CD4-positive, CD25-positive, alpha-beta regulatory T cell (primary cell): ENCODE results near the gene TSPAN9. TPM values are rescaled to one million over a fixed set of nuclear protein-coding genes. Genes with fewer than 3 reads are reported as not detected.

Experiments
- ATAC-seq, 2 donors: fragments of 150-1000 bp; cut with Tn5 transposase; one replicate each; pipeline ENCODE4 v1.10.0; 2021; ENCODE audit warnings: low read depth in 2 of 2, moderate number of reproducible peaks in 2 of 2, moderate library complexity in 1 of 2
- DNase-seq, 3 donors: peaks; one replicate each; pipeline versions ENCODE4 v3.0.0 to v3.0.0-alpha.2; 2012 to 2022; ENCODE audit warnings: mixed read lengths in 1 of 3
- H3K27ac ChIP-seq: one replicate; pipeline ENCODE4 v1.7.0; 2013; ENCODE audit warnings: mild to moderate bottlenecking, low read length; ENCODE audit not compliant: insufficient read depth, poor library complexity, severe bottlenecking
- H3K27me3 ChIP-seq: one replicate; pipeline ENCODE4 v1.7.0; 2013; ENCODE audit warnings: low read length; ENCODE audit not compliant: control insufficient read depth, insufficient read depth
- H3K36me3 ChIP-seq: one replicate; pipeline ENCODE4 v1.7.0; 2013; ENCODE audit warnings: mild to moderate bottlenecking, low read length, moderate library complexity; ENCODE audit not compliant: control insufficient read depth, insufficient read depth
- H3K4me1 ChIP-seq: 2 replicates; pipeline ENCODE4 v1.7.0; 2013; ENCODE audit warnings: mild to moderate bottlenecking, low read length; ENCODE audit not compliant: insufficient read depth, control insufficient read depth, poor library complexity, severe bottlenecking
- H3K4me3 ChIP-seq: one replicate; pipeline ENCODE4 v1.7.0; 2013; ENCODE audit warnings: low read depth, mild to moderate bottlenecking, low read length, moderate library complexity
- H3K9me3 ChIP-seq, 2 experiments: 1 replicate in 1 of 2; 2 replicates in 1 of 2; pipeline ENCODE4 v1.7.0; 2013; ENCODE audit warnings: low read length in 2 of 2, mild to moderate bottlenecking in 1 of 2, moderate library complexity in 1 of 2; ENCODE audit not compliant: control insufficient read depth in 2 of 2
- H3K27ac Mint-ChIP-seq, 3 donors: one replicate each; pipeline ENCODE4 v1.8.0; 2020 to 2022; ENCODE audit warnings: mild to moderate bottlenecking in 3 of 3, mixed read lengths in 3 of 3, moderate library complexity in 2 of 3
- H3K27me3 Mint-ChIP-seq: one replicate; pipeline ENCODE4 v1.8.0; 2022; ENCODE audit warnings: mild to moderate bottlenecking, mixed read lengths
- H3K36me3 Mint-ChIP-seq: one replicate; pipeline ENCODE4 v1.8.0; 2020; ENCODE audit warnings: mixed read lengths
- H3K4me1 Mint-ChIP-seq, 4 donors: one replicate each; pipeline ENCODE4 v1.8.0; 2020 to 2022; ENCODE audit warnings: mixed read lengths in 4 of 4, mild to moderate bottlenecking in 1 of 4
- H3K4me3 Mint-ChIP-seq, 4 donors: one replicate each; pipeline ENCODE4 v1.8.0; 2020 to 2022; ENCODE audit warnings: mild to moderate bottlenecking in 4 of 4, mixed read lengths in 4 of 4, moderate library complexity in 3 of 4
- H3K9me3 Mint-ChIP-seq, 7 donors: one replicate each; pipeline ENCODE4 v1.8.0; 2020 to 2022; ENCODE audit warnings: mixed read lengths in 7 of 7, mild to moderate bottlenecking in 3 of 7, moderate library complexity in 2 of 7
- polyA plus RNA-seq, 4 donors: library from polyadenylated mRNA; unstranded; fragments of 300-500 nt; fragmentation: Illumina TruSeq; gene quantifications; one replicate each; pipeline ENCODE4 v1.2.3, GENCODE V29; 2021
- total RNA-seq: library from RNA; stranded (reverse); gene quantifications from one replicate; pipeline ENCODE4 v1.2.3, GENCODE V29; 2022

The TSPAN9 gene
- total and polyA plus RNA-seq, 5 donors from 2014 or later, result 0.09 to 1.2 (median 0.30) TPM; not detected in 1

GRCh38 chr12:3300833-3301401 is 223.7 kb downstream of the TSPAN9 start:
- H3K9me3 Mint-ChIP-seq, result no peaks in the 10 kb centered on the region
- peaks cover 12% of the 10 kb centered on the region for H3K27me3 Mint-ChIP-seq
- no peak overlapping the region for H3K27ac Mint-ChIP-seq
- H3K4me3 Mint-ChIP-seq, result peak overlapping the region in 1 of 4 donors; percentile 36
- DNase-seq (no peak), ATAC-seq (no peak)
- H3K36me3 Mint-ChIP-seq, result no peaks in the 10 kb centered on the region
- no peaks in the 10 kb centered on the region for H3K27me3 ChIP-seq
- no peaks in the 10 kb centered on the region for H3K36me3 ChIP-seq
- no peak overlapping the region for H3K27ac ChIP-seq
- no peak overlapping the region for H3K4me3 ChIP-seq
- H3K4me1 Mint-ChIP-seq, result peaks cover 0 to 15% (median 10%) of the 10 kb centered on the region in 4 donors
- H3K9me3 ChIP-seq, result no peaks in the 10 kb centered on the region
- H3K4me1 ChIP-seq, result peaks cover 11% of the 10 kb centered on the region

GRCh38 chr12:3302401-3303041 is 225.3 kb downstream of the TSPAN9 start:
- no peak overlapping the region for H3K27ac ChIP-seq
- H3K9me3 ChIP-seq, result no peaks in the 10 kb centered on the region
- Mint-ChIP-seq H3K9me3 (no peaks in the 10 kb centered on the region), H3K27ac (no peak overlapping the region), H3K27me3 (peaks cover 12% of the 10 kb centered on the region), H3K36me3 (no peaks in the 10 kb centered on the region), H3K4me3 (no peak overlapping the region), H3K4me1 (peaks cover 0 to 15% (median 10%) of the 10 kb centered on the region in 4 donors)
- no peak overlapping the region for H3K4me3 ChIP-seq
- H3K36me3 ChIP-seq, result no peaks in the 10 kb centered on the region
- ATAC-seq (no peak), DNase-seq (no peak)
- H3K4me1 ChIP-seq, result peaks cover 11% of the 10 kb centered on the region
- no peaks in the 10 kb centered on the region for H3K27me3 ChIP-seq

GRCh38 chr12:3303410-3304136 is 226.4 kb downstream of the TSPAN9 start:
- no peak overlapping the region for H3K27ac ChIP-seq
- Mint-ChIP-seq H3K27ac (no peak overlapping the region), H3K36me3 (no peaks in the 10 kb centered on the region), H3K27me3 (peaks cover 17% of the 10 kb centered on the region), H3K4me1 (peaks cover 0 to 15% (median 10%) of the 10 kb centered on the region in 4 donors), H3K9me3 (peaks cover 0 to 1% (median 0%) of the 10 kb centered on the region in 7 donors), H3K4me3 (no peak overlapping the region)
- DNase-seq (no peak), ATAC-seq (no peak)
- peaks cover 11% of the 10 kb centered on the region for H3K4me1 ChIP-seq
- H3K9me3 ChIP-seq, result no peaks in the 10 kb centered on the region
- H3K27me3 ChIP-seq, result no peaks in the 10 kb centered on the region
- no peaks in the 10 kb centered on the region for H3K36me3 ChIP-seq
- no peak overlapping the region for H3K4me3 ChIP-seq

GRCh38 chr12:3304436-3305165 is 227.4 kb downstream of the TSPAN9 start:
- no peaks in the 10 kb centered on the region for H3K36me3 Mint-ChIP-seq
- Histone ChIP-seq H3K9me3 (no peaks in the 10 kb centered on the region), H3K27me3 (no peaks in the 10 kb centered on the region)

GRCh38 chr12:3305464-3305863 is 228.3 kb downstream of the TSPAN9 start:
- Mint-ChIP-seq H3K9me3 (peaks cover 0 to 1% (median 0%) of the 10 kb centered on the region in 7 donors), H3K27ac (no peak overlapping the region), H3K27me3 (peaks cover 8% of the 10 kb centered on the region), H3K4me3 (no peak overlapping the region), H3K36me3 (no peaks in the 10 kb centered on the region), H3K4me1 (peaks cover 0 to 5% (median under 1%) of the 10 kb centered on the region in 4 donors)
- Histone ChIP-seq H3K36me3 (no peaks in the 10 kb centered on the region), H3K27ac (no peak overlapping the region), H3K4me1 (peaks cover 3% of the 10 kb centered on the region), H3K27me3 (no peaks in the 10 kb centered on the region), H3K9me3 (no peaks in the 10 kb centered on the region), H3K4me3 (no peak overlapping the region)
- ATAC-seq (no peak), DNase-seq (no peak)

More at GRCh38 chr12:3304436-3305165, 227.4 kb downstream of the TSPAN9 start:
- no peaks in the 10 kb centered on the region for H3K36me3 ChIP-seq
- Mint-ChIP-seq H3K4me3 (no peak overlapping the region), H3K4me1 (peaks cover 0 to 14% (median 9%) of the 10 kb centered on the region in 4 donors), H3K9me3 (peaks cover 0 to 1% (median 0%) of the 10 kb centered on the region in 7 donors), H3K27me3 (peaks cover 17% of the 10 kb centered on the region), H3K27ac (no peak overlapping the region)
- ATAC-seq (no peak), DNase-seq (no peak)
- no peak overlapping the region for H3K27ac ChIP-seq
- H3K4me1 ChIP-seq, result peaks cover 11% of the 10 kb centered on the region
- H3K4me3 ChIP-seq, result no peak overlapping the region

DNA sequence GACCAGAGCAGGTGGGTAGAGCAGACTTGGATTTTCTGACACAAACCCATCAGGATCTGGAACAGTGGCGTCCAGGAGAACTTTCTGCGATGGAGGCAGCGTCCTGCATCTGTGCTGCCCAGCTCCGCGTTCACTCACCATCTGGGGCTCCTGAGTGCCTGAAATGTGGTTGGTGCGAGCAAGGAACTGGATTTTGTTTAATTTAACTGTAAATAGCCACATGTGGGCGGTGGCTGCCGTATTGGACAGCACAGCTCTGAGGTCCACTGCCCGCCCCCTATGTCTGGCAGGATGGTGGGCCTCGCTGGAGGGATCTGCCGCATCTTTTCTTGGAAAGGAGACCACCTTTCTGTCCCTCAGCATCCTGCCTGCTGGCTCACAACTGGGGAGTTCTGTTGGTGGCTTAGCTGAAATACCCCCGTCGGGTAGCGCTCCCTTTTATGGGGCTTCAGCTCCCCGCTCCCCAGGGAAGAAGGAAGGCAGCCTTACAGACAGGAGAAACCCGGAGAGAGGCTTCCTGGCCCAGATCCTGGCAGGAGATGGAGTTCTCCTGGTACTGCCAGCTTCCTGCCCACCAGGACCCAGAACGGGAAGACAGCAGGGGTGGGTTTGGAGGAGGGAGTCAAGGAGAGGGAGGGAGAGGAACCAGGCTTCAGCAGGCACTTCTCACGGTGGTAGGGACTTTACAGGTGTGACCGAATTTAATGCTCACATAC is 228.9 kb downstream of the TSPAN9 start:
- no peak for ATAC-seq
- Histone ChIP-seq H3K9me3 (no peaks in the 10 kb centered on the region), H3K27me3 (no peaks in the 10 kb centered on the region), H3K27ac (no peak overlapping the region), H3K4me3 (no peak overlapping the region), H3K36me3 (no peaks in the 10 kb centered on the region), H3K4me1 (no peaks in the 10 kb centered on the region)
- H3K27me3 Mint-ChIP-seq, result peaks cover 5% of the 10 kb centered on the region
- no peaks in the 10 kb centered on the region for H3K4me1 Mint-ChIP-seq
- no peak for DNase-seq
- no peak overlapping the region for H3K4me3 Mint-ChIP-seq
- H3K36me3 Mint-ChIP-seq, result no peaks in the 10 kb centered on the region
- H3K9me3 Mint-ChIP-seq, result peaks cover 0 to 1% (median 0%) of the 10 kb centered on the region in 7 donors
- no peak overlapping the region for H3K27ac Mint-ChIP-seq

DNA sequence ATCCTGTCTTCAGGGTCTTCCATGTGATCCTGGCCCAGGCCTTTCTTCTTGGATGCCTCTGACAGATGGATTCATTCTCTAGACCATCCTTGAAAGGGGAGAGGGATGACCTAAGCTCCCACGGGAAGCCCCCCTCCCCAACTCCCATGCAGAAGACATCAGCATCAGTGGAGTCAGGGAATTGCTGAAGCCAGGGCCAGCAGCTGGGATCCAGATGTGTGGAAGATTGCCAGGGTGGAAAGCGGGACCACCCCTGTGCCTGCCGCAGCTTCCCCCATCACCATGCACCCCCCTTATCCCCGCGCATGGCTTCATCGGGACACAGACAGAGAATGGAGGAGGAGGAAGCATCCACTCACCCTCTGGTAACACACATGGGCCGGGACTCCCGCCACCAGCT is 230.2 kb downstream of the TSPAN9 start:
- Histone ChIP-seq H3K36me3 (no peaks in the 10 kb centered on the region), H3K27me3 (no peaks in the 10 kb centered on the region), H3K9me3 (no peaks in the 10 kb centered on the region), H3K27ac (no peak overlapping the region), H3K4me1 (no peaks in the 10 kb centered on the region), H3K4me3 (no peak overlapping the region)
- Mint-ChIP-seq H3K36me3 (no peaks in the 10 kb centered on the region), H3K4me1 (no peaks in the 10 kb centered on the region), H3K27ac (no peak overlapping the region), H3K27me3 (peaks cover 5% of the 10 kb centered on the region), H3K9me3 (peaks cover 0 to 1% (median 0%) of the 10 kb centered on the region in 7 donors), H3K4me3 (no peak overlapping the region)
- no peak for ATAC-seq
- DNase-seq, result no peak
